Inferior parietal cortex (tissue), 1 donor: ENCODE measurements around the gene INPP5F.
"Not testable (repeated sequence)": the region's sequence is repeated elsewhere in the genome, so short reads cannot be mapped to it uniquely, and the experiment has no call there.

Source experiments
- DNase-seq: peaks from one replicate; pipeline ENCODE4 v3.0.0-alpha.2; 2016; ENCODE audit errors: extremely low spot score

Gene INPP5F

GRCh38 chr10:119863951-119864565, 138.2 kb downstream of the INPP5F start:
- DNase-seq: no peak

DNA sequence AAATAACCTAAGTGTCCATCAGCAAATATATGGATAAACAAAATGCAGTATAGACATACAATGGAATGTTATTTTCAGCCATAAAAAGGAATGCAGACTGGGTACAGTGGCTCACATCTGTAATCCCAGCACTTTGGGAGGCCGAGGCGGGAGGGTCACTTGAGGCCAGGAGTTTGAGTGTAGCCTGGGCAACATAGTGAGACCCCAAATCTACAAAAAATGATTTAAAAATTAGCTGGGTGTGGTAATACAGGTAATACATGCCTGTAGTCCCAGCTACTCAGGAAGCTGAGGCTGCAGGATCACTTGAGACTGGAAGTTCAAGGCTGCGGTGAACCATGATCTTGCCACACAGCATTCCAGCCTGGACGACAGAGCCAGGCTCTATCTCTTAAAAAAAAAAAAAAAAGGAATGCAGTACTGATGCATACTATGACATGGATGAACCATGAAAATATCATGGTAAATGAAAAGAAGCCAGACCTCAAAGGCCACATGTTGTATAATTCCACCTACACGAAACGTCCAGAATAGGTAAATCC, 139.9 kb downstream of the INPP5F start:
- DNase-seq: no peak

DNA sequence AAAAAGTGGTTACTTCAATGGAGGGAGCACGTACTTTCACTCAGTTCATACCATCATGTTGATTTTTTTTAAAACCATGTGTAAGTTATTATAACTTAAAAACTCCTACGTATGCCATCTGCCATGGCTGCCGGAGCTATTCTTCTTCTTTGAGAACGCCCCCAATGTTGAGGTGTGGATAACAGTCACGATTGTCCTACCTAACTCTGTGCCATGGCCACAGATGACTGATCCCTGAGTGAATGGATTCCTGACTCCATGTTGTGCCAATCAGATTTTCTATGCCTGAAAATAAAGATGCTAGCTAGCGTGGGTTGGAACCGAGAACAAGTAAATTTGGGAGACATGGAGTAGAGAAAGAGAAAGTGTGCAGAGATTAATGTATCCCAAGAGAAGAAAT, 141.5 kb downstream of the INPP5F start:
- DNase-seq: peak; percentile 38

DNA sequence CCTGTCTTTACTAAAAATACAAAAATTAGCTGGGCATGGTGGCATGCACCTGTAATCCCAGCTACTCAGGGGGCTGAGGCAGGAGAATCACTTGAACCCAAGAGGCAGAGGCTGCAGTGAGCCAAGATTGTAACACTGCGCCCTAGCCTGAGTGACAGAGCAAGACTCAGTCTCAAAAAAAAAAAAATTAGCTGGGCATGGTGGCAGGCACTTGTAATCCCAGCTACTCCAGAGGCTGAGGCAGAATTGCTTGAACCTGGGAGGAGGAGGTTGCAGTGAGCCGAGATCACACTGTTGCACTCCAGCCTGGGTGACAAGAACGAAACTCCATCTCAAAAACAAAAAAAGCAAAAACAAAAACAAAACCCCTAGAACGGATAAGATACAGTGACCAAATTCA, 143.5 kb downstream of the INPP5F start:
- DNase-seq: not testable (repeated sequence)

DNA sequence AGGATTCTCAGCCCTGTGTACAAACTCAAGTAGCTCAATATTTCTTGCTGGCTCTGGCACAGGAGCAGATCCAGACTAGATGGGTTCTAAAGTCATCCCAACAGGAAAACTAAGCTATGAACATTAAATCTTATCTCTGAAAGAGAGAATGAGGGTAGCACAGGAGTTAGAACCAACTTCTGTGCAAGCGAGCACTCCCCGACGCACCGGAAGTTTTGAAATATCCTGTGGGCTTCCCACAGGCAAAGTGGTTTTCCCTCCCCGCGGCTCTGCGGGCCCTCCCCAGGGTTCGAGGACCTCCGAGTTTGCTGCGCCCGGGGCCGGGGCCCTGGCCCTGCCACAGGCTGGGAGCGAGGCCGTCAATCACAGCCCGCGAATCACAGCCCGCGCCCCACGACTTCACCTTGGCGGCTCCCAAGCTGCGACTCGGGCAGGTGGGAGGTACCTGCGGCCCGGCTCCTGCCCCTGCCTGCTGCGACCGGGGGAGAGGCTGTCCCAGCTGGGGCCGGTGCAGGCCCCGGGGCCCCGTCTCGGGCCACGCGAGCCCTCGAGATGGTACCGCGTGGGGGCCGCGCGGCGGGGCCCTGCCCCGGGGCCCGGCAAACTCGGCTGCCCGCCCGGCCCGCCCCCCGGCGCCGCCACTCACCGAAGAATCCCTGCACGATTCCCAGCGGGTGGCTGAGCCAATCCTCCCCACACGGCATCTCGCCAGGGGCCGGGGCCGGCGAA, 146.2 kb downstream of the INPP5F start:
- no peak for DNase-seq

GRCh38 chr10:119872610-119872859, 146.7 kb downstream of the INPP5F start, which contains the start of gene MCMBP:
Gene MCMBP (minus strand): TSS chr10:119872843. CDS start chr10:119872584, 259 bp downstream.
- DNase-seq: no peak

DNA sequence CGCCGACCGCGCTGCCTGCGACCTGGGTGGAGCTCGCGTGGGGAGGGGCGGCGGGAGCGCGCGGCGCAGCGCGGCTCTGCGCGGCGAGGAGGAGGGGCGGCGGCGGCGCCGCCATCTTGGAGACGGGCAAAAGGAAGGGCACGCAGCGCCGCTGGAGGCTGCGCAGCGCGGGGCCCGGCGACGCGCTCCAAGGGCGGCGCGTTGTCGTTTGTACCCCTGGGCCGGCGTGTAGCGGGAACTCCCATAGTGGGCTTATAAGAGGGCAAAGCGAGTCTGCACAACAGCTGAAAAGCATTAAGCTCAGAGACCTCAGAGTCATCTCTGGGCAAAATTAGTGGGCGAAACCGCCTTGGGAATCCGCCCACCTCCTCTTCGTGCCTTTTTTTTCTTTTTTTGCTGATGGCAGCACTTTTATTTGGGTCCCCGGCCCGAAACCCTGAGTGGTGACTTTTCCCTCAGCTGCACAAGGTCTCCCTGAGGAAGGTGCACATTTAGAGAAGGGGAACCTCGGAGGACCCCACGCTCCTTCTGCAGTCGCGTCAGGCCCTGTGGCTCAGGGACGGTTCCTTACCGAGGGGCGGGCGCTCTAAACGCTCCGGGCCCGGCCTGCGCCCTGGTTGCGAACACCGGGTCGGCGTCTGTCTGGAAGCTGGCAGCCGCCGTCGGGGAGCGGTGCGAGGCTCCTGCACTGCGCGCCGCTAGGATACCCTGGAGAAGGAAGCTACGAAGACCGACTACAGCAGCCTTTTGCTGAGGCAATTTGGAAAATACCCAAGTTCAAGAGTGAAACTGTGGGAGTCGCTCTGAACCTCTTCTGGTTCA, 147.2 kb downstream of the INPP5F start:
- peak; percentile 83 for DNase-seq

- DNase-seq: no peak
Observed at GRCh38 chr10:119878524-119878923, 152.7 kb downstream of the INPP5F start.
